B cell (primary cell): ENCODE measurements around the gene ARHGAP6.

Experiments
- CTCF ChIP-seq: fragments of 200-600 bp; IDR thresholded peaks from one replicate; pipeline ENCODE4 v1.8.0; 2022; ENCODE audit warnings: antibody characterized with exemption, mild to moderate bottlenecking
- EZH2 ChIP-seq: IDR thresholded peaks from 2 replicates; pipeline ENCODE4 v1.6.1; 2012; ENCODE audit warnings: borderline replicate concordance, low read depth, mild to moderate bottlenecking, moderate library complexity, low read length; ENCODE audit not compliant: insufficient read depth, poor library complexity, severe bottlenecking

GRCh38 chrX:11304829-11305228, 360.9 kb downstream of the ARHGAP6 start:
- no peak for TF ChIP-seq CTCF
- TF ChIP-seq EZH2: no peak
